ENCODE data around the gene FLNB.

The FLNB gene

GRCh38 chr3:58068122-58068809 lies 60.0 kb downstream of the FLNB start:
- TF ChIP-seq GATA1 (IDR thresholded peaks at IDR 0.05; ENCODE audit: low read depth, low read length): no peak
- TF ChIP-seq POLR2A (IDR thresholded peaks at IDR 0.05; ENCODE audit: low read length): no peak
- DNase-seq: peak; percentile 66 to 89

- TF ChIP-seq POLR2A (IDR thresholded peaks at IDR 0.05; ENCODE audit: low read length) (no peak), GATA1 (IDR thresholded peaks at IDR 0.05; ENCODE audit: low read depth, low read length) (no peak)
- DNase-seq: no peak
Measured at GRCh38 chr3:58071480-58071971, 63.3 kb downstream of the FLNB start.

- TF ChIP-seq GATA1 (IDR thresholded peaks at IDR 0.05; ENCODE audit: low read depth, low read length) (no peak), POLR2A (IDR thresholded peaks at IDR 0.05; ENCODE audit: low read length) (no peak)
- no peak for DNase-seq
Measured at GRCh38 chr3:58072052-58072762, 64.0 kb downstream of the FLNB start.

- no peak for DNase-seq
- TF ChIP-seq GATA1 (IDR thresholded peaks at IDR 0.05; ENCODE audit: low read depth, low read length) (no peak), POLR2A (IDR thresholded peaks at IDR 0.05; ENCODE audit: low read length) (no peak)
Measured at GRCh38 chr3:58072763-58073130, 64.5 kb downstream of the FLNB start.

DNA sequence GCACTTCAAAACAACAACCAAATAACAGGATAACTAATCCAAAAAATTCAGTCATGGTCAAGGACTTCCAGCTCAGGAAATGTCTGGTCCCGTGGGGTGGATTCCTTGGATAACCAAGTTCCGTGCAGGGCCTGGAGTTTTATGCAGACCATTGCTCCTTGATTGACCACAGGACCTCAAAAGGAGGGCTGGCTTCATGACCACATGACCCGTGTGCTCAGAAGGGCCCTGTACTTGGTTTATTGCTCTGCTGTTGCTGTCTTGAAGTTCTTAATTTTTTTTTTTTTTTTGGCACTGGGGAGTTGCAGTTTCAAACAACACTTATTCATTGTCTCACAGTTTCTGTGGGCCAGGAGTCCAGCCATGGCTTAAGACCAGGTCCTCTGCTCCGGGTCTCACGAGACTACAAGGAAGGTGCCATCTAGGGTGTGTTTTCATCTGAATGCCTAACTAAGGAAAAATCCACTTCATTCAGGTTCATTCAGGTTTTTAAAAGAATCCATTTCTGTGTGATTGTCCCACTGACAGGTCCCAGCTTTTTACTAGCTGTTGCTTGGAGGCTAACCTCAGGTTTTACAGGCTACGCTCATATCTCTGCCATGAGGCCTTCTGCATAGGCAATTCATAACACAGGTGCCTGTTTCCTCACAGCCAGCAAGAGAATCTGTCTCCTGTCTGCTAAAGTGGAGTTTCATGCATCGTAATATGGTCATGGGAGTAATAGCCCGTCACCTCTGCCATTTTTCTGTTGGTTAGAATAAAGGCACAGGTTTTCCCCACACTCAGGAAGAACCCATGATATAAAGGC lies 65.3 kb downstream of the FLNB start:
- TF ChIP-seq POLR2A (IDR thresholded peaks at IDR 0.05; ENCODE audit: low read length): no peak
- TF ChIP-seq GATA1 (IDR thresholded peaks at IDR 0.05; ENCODE audit: low read depth, low read length): no peak
- no peak for DNase-seq

- DNase-seq: no peak
- TF ChIP-seq POLR2A (IDR thresholded peaks at IDR 0.05; ENCODE audit: low read length) (no peak), GATA1 (IDR thresholded peaks at IDR 0.05; ENCODE audit: low read depth, low read length) (no peak)
Measured at GRCh38 chr3:58074116-58074715, 66.0 kb downstream of the FLNB start.

DNA sequence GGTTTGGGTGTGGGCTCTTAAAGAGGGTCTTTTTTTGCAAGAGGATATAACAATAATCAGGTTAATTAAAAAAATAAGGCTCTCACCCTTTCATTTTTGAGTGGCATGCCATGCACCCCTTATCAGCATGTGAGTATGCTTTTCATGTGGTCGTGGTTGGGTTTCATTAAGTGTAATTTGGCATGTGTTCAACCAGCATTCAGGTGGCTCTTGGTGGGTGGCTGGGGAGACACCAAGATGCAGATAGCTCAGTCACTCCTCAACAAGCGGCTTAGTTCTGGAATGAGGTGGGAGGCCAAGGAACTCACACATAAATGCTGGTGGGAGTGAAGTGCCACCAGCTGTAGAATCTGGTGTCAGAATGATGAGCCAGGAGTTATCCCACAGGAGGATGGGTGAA lies 66.8 kb downstream of the FLNB start:
- peak in 1 of 2 experiments; percentile 37 for DNase-seq
- TF ChIP-seq GATA1 (IDR thresholded peaks at IDR 0.05; ENCODE audit: low read depth, low read length) (no peak), POLR2A (IDR thresholded peaks at IDR 0.05; ENCODE audit: low read length) (no peak)

DNA sequence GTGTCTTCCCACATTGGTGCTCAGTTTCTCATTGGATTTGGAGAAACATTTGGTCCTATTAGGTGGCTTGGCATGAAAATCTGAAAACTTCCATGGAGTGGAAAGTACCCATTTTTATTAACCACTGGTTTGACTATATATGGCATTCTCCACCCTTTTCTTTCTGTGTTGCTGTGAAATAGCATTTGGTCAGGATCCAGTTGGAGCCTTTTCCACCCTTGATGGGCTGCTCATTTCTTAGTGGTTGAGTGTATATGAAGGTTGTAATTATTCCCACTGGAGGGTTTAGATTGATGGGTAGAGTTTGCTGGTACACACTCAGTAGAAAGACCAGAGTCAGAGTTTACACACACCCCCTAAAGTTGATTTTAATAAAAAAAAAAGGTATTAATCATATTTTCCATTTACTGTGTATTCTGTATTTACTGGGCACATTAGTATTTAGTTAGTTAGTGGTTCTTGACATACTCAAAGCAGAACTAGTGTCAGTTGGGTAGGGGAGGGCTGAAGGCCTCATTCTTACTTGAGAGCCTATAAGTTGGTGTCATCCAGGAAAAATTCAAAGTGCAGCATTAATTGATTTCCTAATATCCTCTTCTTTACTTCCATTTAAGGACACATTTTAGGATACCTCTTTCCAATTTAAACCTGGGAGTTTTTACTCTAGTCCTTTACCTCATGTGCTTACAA lies 69.5 kb downstream of the FLNB start:
- DNase-seq: no peak
- TF ChIP-seq GATA1 (IDR thresholded peaks at IDR 0.05; ENCODE audit: low read depth, low read length) (no peak), POLR2A (IDR thresholded peaks at IDR 0.05; ENCODE audit: low read length) (no peak)

- TF ChIP-seq POLR2A (IDR thresholded peaks at IDR 0.05; ENCODE audit: low read length): no peak
- no peak for TF ChIP-seq GATA1 (IDR thresholded peaks at IDR 0.05; ENCODE audit: low read depth, low read length)
- DNase-seq: no peak
Measured at GRCh38 chr3:58078610-58079009, 70.4 kb downstream of the FLNB start.

DNA sequence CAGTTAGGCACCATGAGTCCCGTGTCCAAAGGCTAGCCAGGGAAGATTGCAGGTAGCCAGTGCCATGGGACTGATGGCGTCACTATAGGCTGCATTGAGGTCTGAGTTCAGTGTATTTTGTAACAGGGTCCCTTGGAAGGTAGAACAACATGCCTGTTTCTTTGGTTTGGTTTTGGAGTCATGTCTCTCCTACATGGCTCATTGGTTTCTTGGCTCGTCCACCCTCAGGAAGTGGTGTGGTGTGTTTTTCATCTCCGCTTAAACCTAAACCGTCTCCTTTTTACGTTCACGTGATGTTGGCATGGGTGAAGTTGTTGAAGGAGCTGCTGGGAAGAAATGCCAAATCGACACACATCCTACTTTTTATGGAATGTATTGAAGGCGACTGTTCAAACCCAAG lies 71.6 kb downstream of the FLNB start:
- TF ChIP-seq GATA1 (IDR thresholded peaks at IDR 0.05; ENCODE audit: low read depth, low read length) (no peak), POLR2A (IDR thresholded peaks at IDR 0.05; ENCODE audit: low read length) (no peak)
- DNase-seq: no peak

GRCh38 chr3:58082047-58082446 lies 73.8 kb downstream of the FLNB start:
- no peak for DNase-seq
- no peak for TF ChIP-seq GATA1 (IDR thresholded peaks at IDR 0.05; ENCODE audit: low read depth, low read length)
- TF ChIP-seq POLR2A (IDR thresholded peaks at IDR 0.05; ENCODE audit: low read length): no peak

DNA sequence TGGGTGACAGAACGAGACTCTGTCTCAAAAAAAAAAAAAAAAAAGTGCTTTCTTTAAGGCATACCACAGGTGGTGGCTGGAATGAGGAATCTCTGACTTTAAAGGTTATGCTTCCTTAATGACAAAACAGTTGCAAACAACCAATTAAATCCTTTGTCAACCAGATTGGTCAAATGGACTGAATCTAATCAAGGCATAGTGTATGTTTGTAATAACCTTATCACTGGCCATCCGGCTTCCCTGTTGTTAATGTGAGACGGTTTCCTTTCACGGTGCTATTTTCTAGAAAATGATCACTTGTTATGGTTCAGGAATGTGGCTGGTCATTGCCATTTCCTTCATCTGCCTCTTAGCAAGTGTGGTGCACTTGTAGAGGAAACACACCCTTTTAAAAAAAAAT lies 75.9 kb downstream of the FLNB start:
- no peak for TF ChIP-seq POLR2A (IDR thresholded peaks at IDR 0.05; ENCODE audit: low read length)
- no peak for TF ChIP-seq GATA1 (IDR thresholded peaks at IDR 0.05; ENCODE audit: low read depth, low read length)
- peak; percentile 24 to 52 for DNase-seq
